Transverse colon (tissue), 4 donors: ENCODE measurements around the gene OR4A47. TPM values are rescaled to one million over a fixed set of nuclear protein-coding genes. Genes with fewer than 3 reads are reported as not detected.
"Not testable (repeated sequence)": the region's sequence is repeated elsewhere in the genome, so short reads cannot be mapped to it uniquely, and the experiment has no call there.

Experiments used
- DNase-seq: peaks from one replicate; pipeline ENCODE4 v3.0.0-alpha.2; 2019
- H3K27ac ChIP-seq, 4 donors: fragments of 200-600 bp; sonication (generic); 2 replicates each; pipeline ENCODE4 v1.5.1; 2016 to 2018; ENCODE audit warnings: inconsistent platforms in 4 of 4
- H3K27me3 ChIP-seq: fragments of 200-600 bp; sonication (generic); 2 replicates; pipeline ENCODE4 v1.5.1; 2017; ENCODE audit warnings: inconsistent platforms
- H3K36me3 ChIP-seq, 4 donors: fragments of 200-600 bp; sonication (generic); 2 replicates each; pipeline ENCODE4 v1.5.1; 2017 to 2019; ENCODE audit warnings: inconsistent platforms in 4 of 4
- H3K4me1 ChIP-seq, 4 donors: fragments of 200-600 bp; sonication (generic); 2 replicates each; pipeline ENCODE4 v1.5.1; 2017 to 2020; ENCODE audit warnings: inconsistent platforms in 4 of 4
- H3K4me3 ChIP-seq, 4 donors: fragments of 200-600 bp; sonication (generic); 1 replicate in 1 of 4; 2 replicates in 3 of 4; pipeline versions ENCODE4 v1.5.1 to v1.6.1; 2017 to 2019; ENCODE audit warnings: inconsistent platforms in 4 of 4
- H3K9me3 ChIP-seq, 2 donors: fragments of 200-600 bp; sonication (generic); 2 replicates each; pipeline ENCODE4 v1.5.1; 2017 to 2019; ENCODE audit warnings: inconsistent platforms in 2 of 2
- CTCF ChIP-seq, 5 experiments: fragments of 200-600 bp in 3 of 5; fragments of 450-650 bp in 2 of 5; sonication (generic) in 3 of 5; IDR thresholded peaks; 1 replicate in 2 of 5; 2 replicates in 3 of 5; pipeline ENCODE4 v1.5.1; 2016 to 2017; ENCODE audit warnings: antibody characterized with exemption in 5 of 5, inconsistent platforms in 3 of 5, mild to moderate bottlenecking in 2 of 5, moderate library complexity in 1 of 5
- EP300 ChIP-seq: sonication (generic); formaldehyde crosslinking; IDR thresholded peaks from one replicate; pipeline ENCODE4 v1.6.1; 2017; ENCODE audit warnings: antibody characterized with exemption, low read depth
- POLR2A ChIP-seq: fragments of 450-650 bp; IDR thresholded peaks from one replicate; pipeline ENCODE4 v1.6.1; 2016; ENCODE audit warnings: antibody characterized with exemption, mild to moderate bottlenecking, moderate library complexity
- POLR2AphosphoS5 ChIP-seq, 3 donors: sonication (generic); formaldehyde crosslinking; IDR thresholded peaks; one replicate each; pipeline ENCODE4 v1.6.1; 2016; ENCODE audit warnings: antibody characterized with exemption in 3 of 3
- WGBS, 2 donors: methylation state at CpG; one replicate each; pipeline ENCODE4 v1.1.5; 2018; ENCODE audit warnings: low coverage in 1 of 2; 5-methylcytosine and 5-hydroxymethylcytosine counted together
- in situ Hi-C, 4 donors: fragments of 200-750 bp; cut with MboI; loops; one replicate each; pipeline versions ENCODE4 v1.15.0 to v1.15.1; 2017; ENCODE audit warnings: low sequenced_read_pairs in 3 of 4, low pct_ligation_motif_present in 1 of 4, low pct_unique_long_range_greater_than_20kb in 1 of 4
- intact Hi-C: fragments of 100-400 bp; cut with DNase I; formaldehyde crosslinking; loops from one replicate; pipeline ENCODE4 v1.15.1; 2023; ENCODE audit warnings: low total_unique reads
- total RNA-seq, 4 donors: library from RNA; depleted of rRNA; stranded (reverse); fragments of >200 nt; gene quantifications; one replicate each; pipeline ENCODE4 v1.1.0, GENCODE V29; 2016

Gene OR4A47
- total RNA-seq, result not detected

- H3K27me3 ChIP-seq, H3K4me1 ChIP-seq, intact Hi-C loops, in situ Hi-C loops, H3K27ac ChIP-seq, H3K36me3 ChIP-seq, H3K4me3 ChIP-seq, H3K9me3 ChIP-seq, DNase-seq: not testable (repeated sequence)
Observed at GRCh38 chr11:48488493-48488892, at the start of gene OR4A47. TSS of gene OR4A47 (plus strand) at chr11:48488793. CDS start at chr11:48488793, 0 bp downstream.

GRCh38 chr11:48455909-48456308 lies 32.7 kb upstream of the OR4A47 start:
- H3K36me3 ChIP-seq, intact Hi-C loops, H3K4me3 ChIP-seq, H3K9me3 ChIP-seq, H3K27ac ChIP-seq, DNase-seq, H3K4me1 ChIP-seq, in situ Hi-C loops, H3K27me3 ChIP-seq: not testable (repeated sequence)
- 81 to 90% methylated on average over 2 to 3 of the region's 3 CpGs for WGBS, 2 donors

- H3K4me3 ChIP-seq, H3K27me3 ChIP-seq, H3K9me3 ChIP-seq, H3K27ac ChIP-seq, H3K36me3 ChIP-seq, in situ Hi-C loops, intact Hi-C loops, DNase-seq, H3K4me1 ChIP-seq: not testable (repeated sequence)
- WGBS, 2 donors, result 79 to 82% methylated on average over 2 of the region's 2 CpGs
Observed at GRCh38 chr11:48473966-48474365, 14.6 kb upstream of the OR4A47 start.

- H3K9me3 ChIP-seq, H3K27ac ChIP-seq, in situ Hi-C loops, DNase-seq, H3K4me1 ChIP-seq, H3K36me3 ChIP-seq, intact Hi-C loops, H3K4me3 ChIP-seq, H3K27me3 ChIP-seq: not testable (repeated sequence)
- WGBS, 2 donors, result 59 to 90% methylated on average over 2 to 6 of the region's 6 CpGs
Observed at GRCh38 chr11:48474703-48475102, 13.9 kb upstream of the OR4A47 start.

- in situ Hi-C loops, H3K27ac ChIP-seq, H3K4me1 ChIP-seq: not testable (repeated sequence)
Observed at GRCh38 chr11:48506169-48506568, 17.6 kb downstream of the OR4A47 start.

GRCh38 chr11:48538991-48539390 lies 50.4 kb downstream of the OR4A47 start:
- H3K27ac ChIP-seq, result no peak overlapping the region
- no peaks in the 10 kb centered on the region for H3K4me1 ChIP-seq
- WGBS, 2 donors, result 36 to 57% methylated on average over 1 to 2 of the region's 2 CpGs
- intact Hi-C loops, result no loop called here
- TF ChIP-seq POLR2A (no peak), POLR2AphosphoS5 (IDR thresholded peaks at IDR 0.05) (no peak), EP300 (no peak), CTCF (IDR thresholded peaks at IDR 0.05) (no peak)
- H3K27me3 ChIP-seq, result no peaks in the 10 kb centered on the region
- H3K4me3 ChIP-seq, result no peak overlapping the region
- in situ Hi-C loops, result no loop called here
- no peaks in the 10 kb centered on the region for H3K9me3 ChIP-seq
- DNase-seq, result no peak
- H3K36me3 ChIP-seq, result no peaks in the 10 kb centered on the region

More at GRCh38 chr11:48506169-48506568, 17.6 kb downstream of the OR4A47 start:
- H3K9me3 ChIP-seq, H3K27me3 ChIP-seq, intact Hi-C loops, H3K36me3 ChIP-seq, H3K4me3 ChIP-seq, DNase-seq: not testable (repeated sequence)

Other genes with a start within 250 kb of the OR4A47 start
- not detected for gene OR4X2, start 243.7 kb upstream of the OR4A47 start, total RNA-seq
- gene OR4X1, start 224.9 kb upstream of the OR4A47 start, total RNA-seq, result not detected
- not detected for gene OR4S1, start 182.6 kb upstream of the OR4A47 start, total RNA-seq
- not detected for gene OR4C3, start 163.9 kb upstream of the OR4A47 start, total RNA-seq
- gene OR4C5, start 122.3 kb upstream of the OR4A47 start, total RNA-seq, result not detected